Vagina (tissue), 2 donors: ENCODE data around the gene AGBL1.

Source experiments
- CTCF ChIP-seq, 3 experiments: fragments of 450-650 bp in 2 of 3; fragments of 200-600 bp in 1 of 3; sonication (generic) in 1 of 3; IDR thresholded peaks; one replicate each; pipeline ENCODE4 v1.5.1; 2017 to 2019; ENCODE audit warnings: antibody characterized with exemption in 3 of 3, mild to moderate bottlenecking in 2 of 3, moderate library complexity in 2 of 3
- POLR2A ChIP-seq, 2 donors: fragments of 450-650 bp; IDR thresholded peaks; one replicate each; pipeline ENCODE4 v1.6.1; 2017; ENCODE audit warnings: antibody characterized with exemption in 2 of 2, mild to moderate bottlenecking in 2 of 2, moderate library complexity in 2 of 2

GRCh38 chr15:86263230-86263629 lies 183.6 kb downstream of the AGBL1 start:
- TF ChIP-seq POLR2A (IDR thresholded peaks at IDR 0.05): no peak
- TF ChIP-seq CTCF (IDR thresholded peaks at IDR 0.05): no peak
